CD14-positive monocyte (primary cell): Measurements from ENCODE around the gene ADSL. TPM values are rescaled to one million over a fixed set of nuclear protein-coding genes. Genes with fewer than 3 reads are reported as not detected.

ENCODE experiments used
- DNase-seq, 3 donors: peaks; one replicate each; pipeline ENCODE4 v3.0.0-alpha.2; 2011 to 2022
- H2AFZ ChIP-seq: 2 replicates; pipeline ENCODE4 v1.6.0; 2012; ENCODE audit warnings: mild to moderate bottlenecking, low read depth, low read length, inconsistent platforms; ENCODE audit not compliant: insufficient read depth, poor library complexity, severe bottlenecking
- H3K27ac ChIP-seq, 2 donors: 1 replicate in 1 of 2; 2 replicates in 1 of 2; pipeline ENCODE4 v1.5.1; 2012 to 2013; ENCODE audit warnings: low read length in 2 of 2, control low read depth in 1 of 2, inconsistent platforms in 1 of 2, low read depth in 1 of 2, mild to moderate bottlenecking in 1 of 2
- H3K27me3 ChIP-seq, 2 donors: one replicate each; pipeline versions ENCODE4 v1.6.0 to v1.6.1; 2011 to 2013; ENCODE audit warnings: low read length in 2 of 2; ENCODE audit not compliant: control insufficient read depth in 2 of 2, insufficient read depth in 2 of 2
- H3K36me3 ChIP-seq, 2 donors: replicated peaks in 1 of 2; 1 replicate in 1 of 2; 2 replicates in 1 of 2; pipeline versions ENCODE4 v1.5.1 to v1.6.1; 2012 to 2013; ENCODE audit warnings: low read length in 2 of 2, control low read depth in 1 of 2, inconsistent platforms in 1 of 2, mild to moderate bottlenecking in 1 of 2; ENCODE audit not compliant: insufficient read depth in 2 of 2, control insufficient read depth in 1 of 2
- H3K4me1 ChIP-seq, 2 donors: 1 replicate in 1 of 2; 2 replicates in 1 of 2; pipeline versions ENCODE4 v1.5.1 to v1.6.1; 2012 to 2013; ENCODE audit warnings: low read length in 2 of 2, control low read depth in 1 of 2, inconsistent platforms in 1 of 2, mild to moderate bottlenecking in 1 of 2, moderate library complexity in 1 of 2; ENCODE audit not compliant: insufficient read depth in 2 of 2, control insufficient read depth in 1 of 2
- H3K4me2 ChIP-seq: replicated peaks from 2 replicates; pipeline ENCODE3; 2012; ENCODE audit warnings: low read length, moderate library complexity, mild to moderate bottlenecking; ENCODE audit not compliant: poor library complexity, severe bottlenecking; ENCODE audit errors: extremely low read depth
- H3K4me3 ChIP-seq, 3 experiments: fragments of 200-600 bp in 1 of 3; sonication (generic) in 1 of 3; replicated peaks in 1 of 3; 1 replicate in 2 of 3; 2 replicates in 1 of 3; pipeline ENCODE4 v1.5.1; 2011 to 2013; ENCODE audit warnings: low read length in 3 of 3, mild to moderate bottlenecking in 3 of 3, control low read depth in 2 of 3, low read depth in 2 of 3, inconsistent platforms in 1 of 3, moderate library complexity in 1 of 3
- H3K79me2 ChIP-seq: 2 replicates; pipeline ENCODE4 v1.6.0; 2012; ENCODE audit warnings: mild to moderate bottlenecking, control low read depth, inconsistent platforms, low read length, moderate library complexity; ENCODE audit not compliant: insufficient read depth
- H3K9ac ChIP-seq: 2 replicates; pipeline ENCODE4 v1.6.0; 2017; ENCODE audit warnings: low read length, mild to moderate bottlenecking; ENCODE audit not compliant: insufficient read depth, poor library complexity, severe bottlenecking
- H3K9me3 ChIP-seq, 2 donors: replicated peaks in 1 of 2; 1 replicate in 1 of 2; 2 replicates in 1 of 2; pipeline versions ENCODE4 v1.5.1 to v1.6.1; 2012 to 2013; ENCODE audit warnings: low read length in 2 of 2, control low read depth in 1 of 2; ENCODE audit not compliant: control insufficient read depth in 1 of 2, insufficient read depth in 1 of 2
- H4K20me1 ChIP-seq: 2 replicates; pipeline ENCODE4 v1.6.0; 2012; ENCODE audit warnings: mild to moderate bottlenecking, low read length, control low read depth, moderate library complexity; ENCODE audit not compliant: insufficient read depth
- H3K27ac Mint-ChIP-seq, 7 donors: one replicate each; pipeline ENCODE4 v1.8.0; 2020; ENCODE audit warnings: mild to moderate bottlenecking in 7 of 7, mixed read lengths in 7 of 7, moderate library complexity in 6 of 7, inconsistent platforms in 2 of 7
- H3K27me3 Mint-ChIP-seq, 3 donors: one replicate each; pipeline ENCODE4 v1.8.0; 2021 to 2022; ENCODE audit warnings: low read depth in 3 of 3, mild to moderate bottlenecking in 3 of 3, mixed read lengths in 3 of 3, moderate library complexity in 3 of 3, inconsistent platforms in 1 of 3
- H3K36me3 Mint-ChIP-seq, 2 donors: one replicate each; pipeline ENCODE4 v1.8.0; 2020; ENCODE audit warnings: mixed read lengths in 2 of 2, inconsistent platforms in 1 of 2, mild to moderate bottlenecking in 1 of 2
- H3K4me1 Mint-ChIP-seq: one replicate; pipeline ENCODE4 v1.8.0; 2020; ENCODE audit warnings: mild to moderate bottlenecking, mixed read lengths
- H3K4me3 Mint-ChIP-seq, 2 donors: one replicate each; pipeline ENCODE4 v1.8.0; 2020; ENCODE audit warnings: mild to moderate bottlenecking in 2 of 2, mixed read lengths in 2 of 2, moderate library complexity in 1 of 2
- H3K9me3 Mint-ChIP-seq, 7 donors: one replicate each; pipeline ENCODE4 v1.8.0; 2020 to 2022; ENCODE audit warnings: mixed read lengths in 7 of 7, mild to moderate bottlenecking in 6 of 7, moderate library complexity in 6 of 7, inconsistent platforms in 2 of 7
- CTCF ChIP-seq: fragments of 200-600 bp; IDR thresholded peaks from one replicate; pipeline ENCODE4 v1.8.0; 2022; ENCODE audit warnings: antibody characterized with exemption, mild to moderate bottlenecking
- WGBS: methylation state at CpG from one replicate; pipeline ENCODE4 v1.1.5; 2013; ENCODE audit warnings: missing lambda C conversion rate; ENCODE audit not compliant: insufficient coverage; 5-methylcytosine and 5-hydroxymethylcytosine counted together
- intact Hi-C, 2 donors: fragments of 100-400 bp; cut with micrococcal nuclease; formaldehyde crosslinking; loops; one replicate each; pipeline versions ENCODE4 v1.15.0 to v1.15.1; 2023
- polyA plus RNA-seq, 3 donors: library from polyadenylated mRNA; depleted of rRNA in 1 of 3; unstranded in 2 of 3; stranded (reverse) in 1 of 3; fragments of 300-500 nt in 2 of 3; fragments of >200 nt in 1 of 3; fragmentation: Illumina TruSeq in 2 of 3; gene quantifications; 1 replicate in 2 of 3; 2 replicates in 1 of 3; pipeline ENCODE4 v1.2.3, GENCODE V29; 2012 to 2021

ADSL gene
- polyA plus RNA-seq, 3 donors: 56.7 to 82.3 (median 65.1) TPM

- Mint-ChIP-seq H3K27me3 (no peaks in the 10 kb centered on the region), H3K36me3 (peaks cover 79 to 90% of the 10 kb centered on the region in 2 donors), H3K27ac (peak overlapping the region in 1 of 7 donors; percentile 67), H3K9me3 (no peaks in the 10 kb centered on the region), H3K4me1 (peaks cover 14% of the 10 kb centered on the region), H3K4me3 (no peak overlapping the region)
- H3K27ac ChIP-seq: no peak overlapping the region
- peaks cover 0 to 9% of the 10 kb centered on the region in 2 donors for H3K4me1 ChIP-seq
- H4K20me1 ChIP-seq: peaks cover 11% of the 10 kb centered on the region
- no peak for TF ChIP-seq CTCF
- no peaks in the 10 kb centered on the region for H3K27me3 ChIP-seq
- H3K9me3 ChIP-seq: no peaks in the 10 kb centered on the region
- H2AFZ ChIP-seq: no peak overlapping the region
- no peak overlapping the region for H3K4me2 ChIP-seq
- peaks cover 64 to 80% of the 10 kb centered on the region in 2 donors for H3K36me3 ChIP-seq
- H3K79me2 ChIP-seq: no peaks in the 10 kb centered on the region
- intact Hi-C loops: no loop called here
- no peak overlapping the region for H3K9ac ChIP-seq
- H3K4me3 ChIP-seq: no peak overlapping the region
- no peak for DNase-seq
- WGBS: 100% methylated on average over 1 of the region's 6 CpGs
Observed at GRCh38 chr22:40325315-40325714, 21.0 kb upstream of the ADSL start.

- Mint-ChIP-seq H3K36me3 (peaks cover 68 to 88% of the 10 kb centered on the region in 2 donors), H3K27ac (peak overlapping the region in 2 of 7 donors; percentile 11 to 37), H3K4me1 (peaks cover 19% of the 10 kb centered on the region), H3K4me3 (peak overlapping the region in 1 of 2 donors; percentile 16), H3K9me3 (no peaks in the 10 kb centered on the region), H3K27me3 (no peaks in the 10 kb centered on the region)
- Histone ChIP-seq H4K20me1 (peaks cover 11% of the 10 kb centered on the region), H3K9ac (no peak overlapping the region), H3K4me1 (peaks cover 0 to 10% of the 10 kb centered on the region in 2 donors), H3K4me2 (no peak overlapping the region), H3K4me3 (no peak overlapping the region), H3K36me3 (peaks cover 46 to 80% of the 10 kb centered on the region in 2 donors), H2AFZ (no peak overlapping the region), H3K9me3 (no peaks in the 10 kb centered on the region), H3K79me2 (no peaks in the 10 kb centered on the region), H3K27me3 (no peaks in the 10 kb centered on the region), H3K27ac (no peak overlapping the region)
- DNase-seq: no peak
- no peak for TF ChIP-seq CTCF
- intact Hi-C loops: no loop called here
- no CpG with 5 or more reads among the region's 10 CpGs for WGBS
Observed at GRCh38 chr22:40326905-40327735, 19.2 kb upstream of the ADSL start.
